Psoas muscle (tissue), 8 donors: ENCODE measurements around the gene VSTM4. TPM values are rescaled to one million over a fixed set of nuclear protein-coding genes. Genes with fewer than 3 reads are reported as not detected.

Source experiments
- ATAC-seq, 4 donors: fragments of 200-7000 bp; cut with Tn5 transposase; one replicate each; pipeline ENCODE4 v1.9.1; 2020; ENCODE audit warnings: moderate library complexity in 3 of 4, mild to moderate bottlenecking in 2 of 4
- DNase-seq, 2 donors: peaks; one replicate each; pipeline ENCODE4 v3.0.0-alpha.2; 2020
- H3K27ac ChIP-seq: fragments of 200-600 bp; one replicate; pipeline ENCODE4 v1.8.0; 2022
- H3K27me3 ChIP-seq, 3 donors: fragments of 200-600 bp in 1 of 3; one replicate each; pipeline versions ENCODE4 v1.6.1 to v1.8.0; 2013 to 2022; ENCODE audit warnings: low read length in 2 of 3, mild to moderate bottlenecking in 2 of 3, moderate library complexity in 1 of 3; ENCODE audit not compliant: insufficient read depth in 3 of 3
- H3K36me3 ChIP-seq, 2 donors: fragments of 200-600 bp in 1 of 2; one replicate each; pipeline versions ENCODE4 v1.6.1 to v1.8.0; 2013 to 2022; ENCODE audit warnings: low read depth in 1 of 2, mild to moderate bottlenecking in 1 of 2, moderate library complexity in 1 of 2; ENCODE audit not compliant: insufficient read depth in 1 of 2
- H3K4me1 ChIP-seq: fragments of 200-600 bp; one replicate; pipeline ENCODE4 v1.8.0; 2022
- H3K4me3 ChIP-seq: fragments of 200-600 bp; one replicate; pipeline ENCODE4 v1.8.0; 2022; ENCODE audit warnings: mild to moderate bottlenecking
- H3K9me3 ChIP-seq: fragments of 200-600 bp; one replicate; pipeline ENCODE4 v1.8.0; 2022
- WGBS, 3 donors: extraction: QIAGEN DNeasy Blood & Tissue Kit; methylation state at CpG; one replicate each; pipeline versions ENCODE4 v1.1.6 to v1.1.7; 2013; 5-methylcytosine and 5-hydroxymethylcytosine counted together
- intact Hi-C, 2 donors: fragments of 100-400 bp; cut with DNase I; formaldehyde crosslinking; loops; one replicate each; pipeline versions ENCODE4 v1.11.0 to v1.14.2; 2022
- polyA plus RNA-seq, 3 donors: library from polyadenylated mRNA; stranded (reverse); fragments of 200-250 nt; gene quantifications; one replicate each; pipeline ENCODE4 v1.2.3, GENCODE V29; 2013
- total RNA-seq, 4 donors: library from RNA; stranded (reverse); fragmentation: NEBNext Ultra II Directional in 2 of 4; extraction: Animal tissue kit (Norgen Biotek cat#: 25700) in 2 of 4; gene quantifications; one replicate each; pipeline versions ENCODE4 v1.2.1 to v1.2.4, GENCODE V29; 2021 to 2023
- TF ChIP-seq, protein P1 (sequence below): fragments of 200-600 bp; IDR thresholded peaks from one replicate; pipeline ENCODE4 v1.8.0; 2022; ENCODE audit warnings: antibody characterized with exemption
- donor health status: healthy with polysubstance abuse.
- donor health status: DM: no; HTN: no; CAD: no; lungs with moderate emphysema.
- donor health status: Bipolar disorder and iron deficiency.
- donor health status: healthy.
- donor health status: DM: yes; HTN: yes; CAD: no.
- donor health status: DM: no; HTN: no; CAD: no.
- donor health status: DM: no; HTN: no; CAD: no.
- donor health status: DM: yes; HTN: yes; CAD: no.

Gene VSTM4
- total and polyA plus RNA-seq, 7 donors = 1.0 to 4.4 (median 1.8) TPM

DNA sequence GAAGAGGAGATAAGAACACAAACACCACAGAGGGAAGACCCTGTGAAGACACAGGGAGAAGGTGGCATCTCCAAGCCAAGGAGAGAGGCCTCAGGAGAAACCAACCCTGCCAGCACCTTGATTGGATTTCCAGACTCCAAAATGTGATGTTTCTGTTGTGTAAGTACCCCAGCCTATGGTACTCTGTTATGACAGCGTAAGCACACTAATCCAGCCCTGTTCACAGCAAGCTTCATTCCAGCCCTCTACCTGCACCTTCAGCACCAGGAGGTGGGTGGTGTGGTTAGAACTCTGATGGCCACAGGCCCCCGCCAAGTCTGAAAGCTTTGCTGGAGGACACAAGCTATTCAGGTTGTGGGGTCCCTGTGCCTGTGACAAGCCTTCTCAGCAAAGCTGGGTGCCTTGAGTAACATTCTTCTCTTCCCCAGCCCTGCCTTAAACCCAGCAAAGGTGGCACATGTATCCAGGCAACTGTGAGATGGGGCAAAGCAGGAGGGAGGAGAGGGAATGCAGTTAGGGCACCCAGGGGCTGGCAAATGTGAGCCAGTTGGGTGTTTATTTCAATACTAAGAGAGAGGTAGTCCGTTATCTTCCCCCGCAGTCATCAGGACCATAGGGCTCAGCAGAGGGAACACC, 4.5 kb downstream of the VSTM4 start:
- H3K4me1 ChIP-seq = peaks cover 18% of the 10 kb centered on the region
- no peak overlapping the region for H3K27ac ChIP-seq
- ATAC-seq = no peak
- TF ChIP-seq, protein P1, sequence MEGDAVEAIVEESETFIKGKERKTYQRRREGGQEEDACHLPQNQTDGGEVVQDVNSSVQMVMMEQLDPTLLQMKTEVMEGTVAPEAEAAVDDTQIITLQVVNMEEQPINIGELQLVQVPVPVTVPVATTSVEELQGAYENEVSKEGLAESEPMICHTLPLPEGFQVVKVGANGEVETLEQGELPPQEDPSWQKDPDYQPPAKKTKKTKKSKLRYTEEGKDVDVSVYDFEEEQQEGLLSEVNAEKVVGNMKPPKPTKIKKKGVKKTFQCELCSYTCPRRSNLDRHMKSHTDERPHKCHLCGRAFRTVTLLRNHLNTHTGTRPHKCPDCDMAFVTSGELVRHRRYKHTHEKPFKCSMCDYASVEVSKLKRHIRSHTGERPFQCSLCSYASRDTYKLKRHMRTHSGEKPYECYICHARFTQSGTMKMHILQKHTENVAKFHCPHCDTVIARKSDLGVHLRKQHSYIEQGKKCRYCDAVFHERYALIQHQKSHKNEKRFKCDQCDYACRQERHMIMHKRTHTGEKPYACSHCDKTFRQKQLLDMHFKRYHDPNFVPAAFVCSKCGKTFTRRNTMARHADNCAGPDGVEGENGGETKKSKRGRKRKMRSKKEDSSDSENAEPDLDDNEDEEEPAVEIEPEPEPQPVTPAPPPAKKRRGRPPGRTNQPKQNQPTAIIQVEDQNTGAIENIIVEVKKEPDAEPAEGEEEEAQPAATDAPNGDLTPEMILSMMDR = no peak
- no peaks in the 10 kb centered on the region for H3K36me3 ChIP-seq
- H3K4me3 ChIP-seq = no peak overlapping the region
- no peaks in the 10 kb centered on the region for H3K9me3 ChIP-seq
- no peak for DNase-seq
- 88 to 92% (median 91%) methylated on average over 4 of the region's 4 CpGs for WGBS, 3 donors
- intact Hi-C loops = loop anchor here in 1 of 2 donors (10.0 kb wide), 1 partner anchor 106 kb away; no protein-coding TSS in a partner anchor
- H3K27me3 ChIP-seq = peaks cover 0 to 6% (median 0%) of the 10 kb centered on the region in 3 donors

DNA sequence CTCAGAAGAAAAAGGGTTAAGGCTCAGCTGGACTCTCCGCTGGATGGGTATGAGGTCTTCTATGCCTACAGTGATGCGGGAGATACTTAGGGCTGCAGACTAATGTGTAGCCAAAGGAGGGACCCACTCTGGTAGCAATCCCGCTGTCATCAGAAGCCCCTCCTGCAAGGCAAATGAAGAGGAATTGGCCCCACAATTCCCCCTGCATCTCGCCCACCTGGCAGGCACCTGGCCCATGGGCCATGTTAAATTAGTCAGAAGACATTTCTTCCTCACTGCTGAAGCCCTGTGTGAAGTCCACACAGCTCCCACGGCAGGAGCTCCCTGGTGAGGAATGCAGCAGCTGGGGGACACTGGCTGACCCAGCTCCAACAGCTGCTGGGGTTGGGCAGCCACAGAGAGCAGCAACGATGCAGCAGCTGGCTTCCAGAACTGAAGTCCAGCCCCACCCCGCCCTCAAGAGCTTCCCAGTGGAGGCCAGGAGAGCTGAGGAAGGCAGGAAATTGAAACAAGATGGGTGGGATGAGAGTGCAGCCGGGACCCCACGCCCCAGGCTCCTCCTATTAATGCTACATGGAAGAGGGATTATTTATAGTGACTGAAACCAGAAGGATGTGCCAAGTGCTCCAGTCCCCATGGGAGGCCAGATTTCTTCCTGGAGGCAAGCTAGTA, 5.5 kb downstream of the VSTM4 start:
- intact Hi-C loops = loop anchor here in 1 of 2 donors (10.0 kb wide), 1 partner anchor 105 kb away; no protein-coding TSS in a partner anchor
- Histone ChIP-seq H3K36me3 (no peaks in the 10 kb centered on the region), H3K27me3 (peaks cover 0 to 6% (median 0%) of the 10 kb centered on the region in 3 donors), H3K9me3 (no peaks in the 10 kb centered on the region), H3K4me1 (peaks cover 18% of the 10 kb centered on the region), H3K27ac (no peak overlapping the region), H3K4me3 (no peak overlapping the region)
- DNase-seq = peak; percentile 64 to 84
- WGBS, 3 donors = 25 to 32% (median 26%) methylated on average over 9 of the region's 9 CpGs
- TF ChIP-seq, protein P1 = no peak
- peak; percentile 55 to 77 (median 67) for ATAC-seq

DNA sequence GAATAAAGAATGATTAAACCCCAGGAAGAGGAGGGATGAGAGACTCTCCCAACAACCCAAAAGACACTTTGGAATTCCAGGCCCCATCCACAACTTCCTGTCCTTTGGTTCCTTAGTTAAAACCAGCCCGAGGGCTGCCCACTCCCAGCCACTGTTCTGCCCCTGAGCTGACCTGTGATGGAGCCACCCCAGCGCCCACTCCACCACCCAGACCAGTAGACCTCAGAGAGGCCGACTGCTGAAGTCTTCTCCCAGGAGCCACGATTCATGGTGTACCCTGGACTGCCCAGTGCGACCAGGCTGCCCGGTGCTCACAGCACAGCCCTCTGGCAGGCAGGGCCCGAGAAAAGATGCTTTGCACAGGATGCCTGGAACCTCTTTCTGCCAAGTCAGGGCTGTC, 6.7 kb downstream of the VSTM4 start:
- TF ChIP-seq, protein P1 = no peak
- peaks cover 18% of the 10 kb centered on the region for H3K4me1 ChIP-seq
- WGBS, 3 donors = 88 to 97% (median 89%) methylated on average over 7 of the region's 7 CpGs
- H3K27me3 ChIP-seq = no peaks in the 10 kb centered on the region
- intact Hi-C loops = no loop called here
- ATAC-seq (no peak), DNase-seq (no peak)
- no peak overlapping the region for H3K4me3 ChIP-seq
- no peak overlapping the region for H3K27ac ChIP-seq
- H3K36me3 ChIP-seq = no peaks in the 10 kb centered on the region
- H3K9me3 ChIP-seq = no peaks in the 10 kb centered on the region

- Histone ChIP-seq H3K27ac (no peak overlapping the region), H3K27me3 (no peaks in the 10 kb centered on the region), H3K36me3 (no peaks in the 10 kb centered on the region), H3K4me3 (no peak overlapping the region), H3K4me1 (peaks cover 15% of the 10 kb centered on the region), H3K9me3 (no peaks in the 10 kb centered on the region)
- intact Hi-C loops = no loop called here
- 94 to 96% (median 95%) methylated on average over 8 of the region's 8 CpGs for WGBS, 3 donors
- TF ChIP-seq, protein P1 = no peak
- ATAC-seq = no peak
- DNase-seq = no peak
Measured at GRCh38 chr10:49107887-49108267, 7.4 kb downstream of the VSTM4 start.
